PC-3 (cell line): ENCODE data around the gene CPLX3. TPM values are rescaled to one million over a fixed set of nuclear protein-coding genes. Genes with fewer than 3 reads are reported as not detected.

Experiments
- ATAC-seq: fragments of 200-7000 bp; cut with Tn5 transposase; 2 replicates; pipeline ENCODE4 v1.9.1; 2020; ENCODE audit warnings: mild to moderate bottlenecking, moderate library complexity
- BruUV-seq: library from RNA; stranded (reverse); fragments of 400-500 nt; replicated peaks from 2 replicates; lab custom pipeline; 2021; lab: Mats Ljungman, UMichigan
- CTCF ChIA-PET: fragments of 300-600 bp; sonication (Branson Sonifier 250); formaldehyde crosslinking; loops from one replicate; lab custom pipeline; 2022; ENCODE audit warnings: antibody characterized with exemption; lab: Charles Lee
- POLR2A ChIA-PET: fragments of 300-600 bp; sonication (Branson Sonifier 250); formaldehyde crosslinking; loops from one replicate; lab custom pipeline; 2022; ENCODE audit warnings: antibody characterized with exemption; ENCODE audit not compliant: unreplicated experiment; lab: Charles Lee
- DNase-seq: peaks from one replicate; pipeline ENCODE4 v3.0.0-alpha.2; 2015
- H2AFZ ChIP-seq: fragments of 300-600 bp; sonication (generic); 2 replicates; pipeline ENCODE4 v1.6.0; 2016; ENCODE audit warnings: antibody characterized with exemption, low read length
- H3F3A ChIP-seq: fragments of 300-600 bp; sonication (generic); one replicate; pipeline ENCODE4 v1.6.0; 2017; ENCODE audit warnings: antibody characterized with exemption, low read length, control low read depth, mild to moderate bottlenecking; ENCODE audit not compliant: unreplicated experiment
- H3K27ac ChIP-seq: fragments of 300-600 bp; sonication (generic); 2 replicates; pipeline ENCODE4 v1.5.1; 2016; ENCODE audit warnings: mild to moderate bottlenecking, low read length
- H3K27me3 ChIP-seq: fragments of 300-600 bp; sonication (generic); 2 replicates; pipeline ENCODE4 v1.6.1; 2016; ENCODE audit warnings: low read length, mixed read lengths
- H3K36me3 ChIP-seq: fragments of 300-600 bp; sonication (generic); 2 replicates; pipeline ENCODE4 v1.6.1; 2016; ENCODE audit warnings: low read depth, mixed run types, low read length, mixed read lengths
- H3K4me1 ChIP-seq: fragments of 300-600 bp; sonication (generic); 2 replicates; pipeline ENCODE4 v1.5.1; 2016; ENCODE audit warnings: low read length; ENCODE audit not compliant: insufficient read depth
- H3K4me2 ChIP-seq: fragments of 300-600 bp; sonication (generic); 2 replicates; pipeline ENCODE4 v1.6.0; 2016; ENCODE audit warnings: low read length
- H3K4me3 ChIP-seq: fragments of 300-600 bp; sonication (generic); 2 replicates; pipeline ENCODE4 v1.5.1; 2016; ENCODE audit warnings: mild to moderate bottlenecking, low read length, mixed read lengths
- H3K79me2 ChIP-seq: fragments of 300-600 bp; sonication (generic); 2 replicates; pipeline ENCODE4 v1.6.1; 2017; ENCODE audit warnings: low read length, mixed read lengths
- H3K9ac ChIP-seq: fragments of 300-600 bp; sonication (generic); 2 replicates; pipeline ENCODE4 v1.6.0; 2016; ENCODE audit warnings: mild to moderate bottlenecking, low read length
- H3K9me2 ChIP-seq: fragments of 300-600 bp; sonication (generic); replicated peaks from 2 replicates; pipeline ENCODE4 v1.6.1; 2016; ENCODE audit warnings: mixed run types, low read length, mixed read lengths
- H3K9me3 ChIP-seq: fragments of 300-600 bp; sonication (generic); 2 replicates; pipeline ENCODE4 v1.6.1; 2016; ENCODE audit warnings: low read length, mixed read lengths
- H4K20me1 ChIP-seq: fragments of 300-600 bp; sonication (generic); 2 replicates; pipeline ENCODE4 v1.6.1; 2016; ENCODE audit warnings: low read length, mixed read lengths
- EZH2 ChIP-seq: fragments of 300-600 bp; sonication (generic); IDR thresholded peaks from one replicate; pipeline ENCODE4 v1.6.1; 2017; ENCODE audit warnings: antibody characterized with exemption, mild to moderate bottlenecking, low read length; ENCODE audit not compliant: unreplicated experiment
- EZH2phosphoT487 ChIP-seq: fragments of 300-600 bp; sonication (generic); IDR thresholded peaks from 2 replicates; pipeline ENCODE4 v1.6.1; 2018; ENCODE audit warnings: mild to moderate bottlenecking, antibody characterized with exemption, low read length, borderline replicate concordance
- intact Hi-C: fragments of 100-400 bp; cut with micrococcal nuclease; formaldehyde crosslinking; loops from 2 replicates; pipeline ENCODE4 v1.9.0; 2023
- total RNA-seq: library from RNA; depleted of rRNA; stranded (reverse); fragments of >200 nt; gene quantifications from 2 replicates; pipeline ENCODE4 v1.2.3, GENCODE V29; 2014
- TF ChIP-seq, protein P1 (sequence below): fragments of 300-600 bp; sonication (generic); conservative IDR thresholded peaks from 2 replicates; pipeline ENCODE4 v1.5.1; 2017; ENCODE audit warnings: antibody characterized with exemption, low read depth, mild to moderate bottlenecking, low read length

The CPLX3 gene
- total RNA-seq, 1 experiment from 2014 or later, result not detected

DNA sequence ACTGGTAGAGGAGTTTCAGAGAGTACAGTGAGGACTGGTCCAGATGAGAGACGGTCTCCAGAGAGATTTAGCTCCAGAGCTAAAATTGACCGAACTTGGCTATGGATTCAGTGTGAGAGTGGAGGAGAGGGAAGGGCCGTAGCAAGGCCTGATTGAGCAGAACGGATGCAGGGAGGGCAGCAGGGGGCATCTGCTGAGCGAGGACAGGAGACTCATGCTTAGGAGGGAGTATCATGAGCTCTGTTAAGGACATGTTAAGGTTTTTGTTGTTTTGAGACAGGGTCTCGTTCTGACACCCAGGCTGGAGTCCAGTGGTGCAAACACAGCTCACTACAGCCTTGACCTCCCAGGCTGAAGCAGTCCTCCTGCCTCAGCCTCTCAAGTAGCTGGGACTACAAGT lies 21.5 kb upstream of the CPLX3 start:
- no peak for DNase-seq
- Histone ChIP-seq H3F3A (no peaks in the 10 kb centered on the region), H3K4me2 (no peak overlapping the region), H3K9ac (no peak overlapping the region), H3K4me3 (no peak overlapping the region), H3K4me1 (peaks cover 3% of the 10 kb centered on the region; the same call in 1 of the 2 replicates), H2AFZ (no peak overlapping the region), H3K79me2 (no peaks in the 10 kb centered on the region), H3K36me3 (peaks cover 32% of the 10 kb centered on the region), H3K9me3 (no peaks in the 10 kb centered on the region), H3K9me2 (no peaks in the 10 kb centered on the region), H4K20me1 (no peaks in the 10 kb centered on the region), H3K27ac (no peak overlapping the region), H3K27me3 (no peaks in the 10 kb centered on the region)
- CTCF ChIA-PET, result no interaction called here
- intact Hi-C loops, result no loop called here
- no TSS peak for BruUV-seq
- POLR2A ChIA-PET, result interaction anchor here (0.6 kb wide), 1 partner anchor 344 kb away, joined by 3 read pairs; no protein-coding TSS in a partner anchor
- no peak for ATAC-seq
- TF ChIP-seq, protein P1, sequence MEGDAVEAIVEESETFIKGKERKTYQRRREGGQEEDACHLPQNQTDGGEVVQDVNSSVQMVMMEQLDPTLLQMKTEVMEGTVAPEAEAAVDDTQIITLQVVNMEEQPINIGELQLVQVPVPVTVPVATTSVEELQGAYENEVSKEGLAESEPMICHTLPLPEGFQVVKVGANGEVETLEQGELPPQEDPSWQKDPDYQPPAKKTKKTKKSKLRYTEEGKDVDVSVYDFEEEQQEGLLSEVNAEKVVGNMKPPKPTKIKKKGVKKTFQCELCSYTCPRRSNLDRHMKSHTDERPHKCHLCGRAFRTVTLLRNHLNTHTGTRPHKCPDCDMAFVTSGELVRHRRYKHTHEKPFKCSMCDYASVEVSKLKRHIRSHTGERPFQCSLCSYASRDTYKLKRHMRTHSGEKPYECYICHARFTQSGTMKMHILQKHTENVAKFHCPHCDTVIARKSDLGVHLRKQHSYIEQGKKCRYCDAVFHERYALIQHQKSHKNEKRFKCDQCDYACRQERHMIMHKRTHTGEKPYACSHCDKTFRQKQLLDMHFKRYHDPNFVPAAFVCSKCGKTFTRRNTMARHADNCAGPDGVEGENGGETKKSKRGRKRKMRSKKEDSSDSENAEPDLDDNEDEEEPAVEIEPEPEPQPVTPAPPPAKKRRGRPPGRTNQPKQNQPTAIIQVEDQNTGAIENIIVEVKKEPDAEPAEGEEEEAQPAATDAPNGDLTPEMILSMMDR, result no peak
- TF ChIP-seq EZH2phosphoT487, result no peak
- TF ChIP-seq EZH2, result no peak

DNA sequence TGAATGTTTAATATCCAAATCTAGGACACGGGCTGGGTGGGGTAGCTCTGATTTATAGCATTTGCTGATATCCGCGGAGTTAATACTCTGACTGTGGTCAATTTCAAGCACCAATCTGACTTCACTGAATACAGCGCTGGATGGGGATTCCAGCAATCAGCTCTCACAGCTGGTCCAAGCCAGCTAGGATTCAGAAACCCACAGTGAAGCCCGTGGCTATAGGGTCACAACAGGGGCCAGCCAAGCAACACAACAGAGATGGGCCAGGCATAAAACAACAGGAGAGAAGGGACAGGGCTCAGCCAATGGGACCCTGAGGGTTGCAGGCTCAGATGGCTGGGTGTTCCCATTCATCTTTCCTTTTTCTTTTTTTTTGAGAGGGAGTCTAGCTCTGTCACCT lies 19.1 kb upstream of the CPLX3 start:
- Histone ChIP-seq H3K9me3 (no peaks in the 10 kb centered on the region), H3K9me2 (no peaks in the 10 kb centered on the region), H3K36me3 (peaks cover 13% of the 10 kb centered on the region; the same call in 1 of the 2 replicates), H3K4me1 (peaks cover 3% of the 10 kb centered on the region; the same call in 1 of the 2 replicates), H3K4me3 (no peak overlapping the region), H3K27me3 (no peaks in the 10 kb centered on the region), H4K20me1 (no peaks in the 10 kb centered on the region), H3K4me2 (no peak overlapping the region), H3K9ac (no peak overlapping the region), H3K79me2 (no peaks in the 10 kb centered on the region), H3K27ac (no peak overlapping the region), H3F3A (no peaks in the 10 kb centered on the region), H2AFZ (no peak overlapping the region)
- POLR2A ChIA-PET, result no interaction called here
- DNase-seq (no peak), ATAC-seq (no peak)
- CTCF ChIA-PET, result no interaction called here
- TF ChIP-seq EZH2 (no peak), EZH2phosphoT487 (no peak)
- TF ChIP-seq, protein P1, result no peak
- intact Hi-C loops, result no loop called here
- BruUV-seq, result no TSS peak

DNA sequence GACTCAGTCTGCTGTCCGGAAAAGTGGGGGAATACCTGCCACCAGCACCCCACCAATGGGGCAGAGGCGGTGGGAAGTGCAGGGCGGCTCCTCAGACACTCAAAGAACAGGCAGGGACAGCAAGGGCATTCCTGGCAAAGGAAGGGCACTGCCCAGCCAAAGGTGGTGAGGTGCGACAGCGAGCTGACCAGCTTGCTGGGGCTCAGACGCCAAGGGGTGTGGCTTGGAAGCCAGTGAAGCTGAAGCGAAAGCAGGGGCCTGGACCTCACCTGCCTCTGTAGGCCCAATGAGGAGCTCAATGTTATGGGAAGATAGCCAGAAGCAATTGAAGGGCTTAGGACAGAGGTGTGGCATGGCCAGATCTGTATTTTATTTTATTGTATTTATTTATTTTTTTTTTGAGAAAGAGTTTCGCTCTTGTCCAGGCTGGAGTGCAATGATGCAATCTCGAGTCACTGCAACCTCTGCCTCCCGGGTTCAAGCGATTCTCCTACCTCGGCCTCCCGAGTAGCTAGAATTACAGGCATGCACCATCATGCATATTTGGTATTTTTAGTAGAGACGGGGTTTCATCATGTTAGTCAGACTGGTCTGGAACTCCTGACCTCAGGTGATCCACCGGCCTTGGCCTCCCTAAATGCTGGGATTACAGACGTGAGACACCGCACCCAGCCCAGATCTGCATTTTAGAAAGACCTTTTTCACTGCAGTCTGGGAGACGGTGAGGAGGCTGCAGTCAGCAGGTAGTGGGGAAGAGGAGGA lies 18.2 kb upstream of the CPLX3 start:
- H3K9ac ChIP-seq, result no peak overlapping the region
- ATAC-seq (peak; percentile 27), DNase-seq (no peak)
- CTCF ChIA-PET, result interaction anchor here (0.7 kb wide), 1 partner anchor 10 kb away, joined by 3 read pairs; no protein-coding TSS in a partner anchor
- BruUV-seq, result no TSS peak
- H2AFZ ChIP-seq, result no peak overlapping the region
- intact Hi-C loops, result no loop called here
- no peaks in the 10 kb centered on the region for H4K20me1 ChIP-seq
- peaks cover 3% of the 10 kb centered on the region; the same call in 1 of the 2 replicates for H3K4me1 ChIP-seq
- H3K79me2 ChIP-seq, result no peaks in the 10 kb centered on the region
- no peaks in the 10 kb centered on the region for H3K9me3 ChIP-seq
- no peaks in the 10 kb centered on the region for H3K27me3 ChIP-seq
- H3K4me2 ChIP-seq, result no peak overlapping the region
- H3K27ac ChIP-seq, result no peak overlapping the region
- POLR2A ChIA-PET, result no interaction called here
- peaks cover 9% of the 10 kb centered on the region; the same call in 1 of the 2 replicates for H3K36me3 ChIP-seq
- H3F3A ChIP-seq, result no peaks in the 10 kb centered on the region
- no peak overlapping the region for H3K4me3 ChIP-seq
- H3K9me2 ChIP-seq, result no peaks in the 10 kb centered on the region
- TF ChIP-seq EZH2 (no peak), EZH2phosphoT487 (no peak)
- TF ChIP-seq, protein P1, result no peak
